ENCODE measurements around the gene UGT1A7.
"Not testable (repeated sequence)": the region's sequence is repeated elsewhere in the genome, so short reads cannot be mapped to it uniquely, and the experiment has no call there.

UGT1A7 gene

DNA sequence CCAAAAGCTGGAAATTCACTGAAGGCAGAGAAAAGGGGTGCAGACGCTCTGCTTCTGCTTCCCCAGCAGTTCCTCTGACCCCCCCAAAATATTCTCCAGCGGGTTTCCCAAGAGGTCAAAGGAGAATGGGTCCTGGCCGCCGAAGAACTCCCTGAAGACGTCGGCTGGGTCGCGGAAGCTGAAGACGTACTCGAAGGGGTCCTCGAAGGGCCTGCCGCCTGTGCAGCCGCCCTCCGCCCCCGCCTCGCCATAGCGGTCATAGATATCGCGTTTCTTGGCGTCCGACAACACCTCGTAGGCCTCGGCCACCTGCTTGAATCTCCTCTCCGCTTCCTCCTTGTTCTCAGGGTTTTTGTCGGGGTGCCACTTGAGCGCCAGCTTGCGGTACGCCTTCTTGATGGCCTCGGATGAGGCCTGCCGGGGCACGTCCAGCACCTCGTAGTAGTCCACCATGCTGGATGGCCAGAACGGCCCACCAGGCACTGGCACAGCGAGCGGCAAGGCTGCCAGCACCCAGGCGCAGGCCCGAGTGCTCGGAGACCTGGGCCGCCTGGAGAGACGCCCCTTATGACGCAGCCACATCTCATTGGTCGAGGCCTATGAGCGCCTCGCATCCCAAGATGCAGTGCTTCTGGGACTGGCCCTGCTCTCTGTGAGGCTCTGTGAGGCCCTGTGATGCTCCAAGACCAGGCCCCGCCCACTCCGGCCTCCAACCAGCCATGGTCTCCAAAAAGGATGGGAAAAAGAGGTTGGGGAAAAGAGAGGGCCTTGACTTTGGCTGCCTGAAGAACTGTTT is 62.0 kb downstream of the UGT1A7 start:
- Histone ChIP-seq H3K36me3 (ENCODE audit: low read length) (no peaks in the 10 kb centered on the region), H3K4me3 (ENCODE audit: insufficient read depth, low read length, poor library complexity, severe bottlenecking) (no peak overlapping the region), H3K79me2 (ENCODE audit: insufficient read depth, low read length) (no peaks in the 10 kb centered on the region), H3K27me3 (ENCODE audit: low read length) (no peaks in the 10 kb centered on the region), H4K20me1 (ENCODE audit: low read depth, low read length) (no peaks in the 10 kb centered on the region), H3K9me3 (ENCODE audit: insufficient read depth, low read length) (no peaks in the 10 kb centered on the region), H3K9me2 (replicated peaks; ENCODE audit: insufficient read depth, low read length) (no peaks in the 10 kb centered on the region), H2AFZ (ENCODE audit: low read depth, low read length, severe bottlenecking) (no peak overlapping the region), H3K9ac (ENCODE audit: low read length) (no peak overlapping the region), H3K4me2 (ENCODE audit: low read depth, low read length, poor library complexity, severe bottlenecking) (no peak overlapping the region), H3K27ac (ENCODE audit: low read depth, low read length) (no peak overlapping the region), H3F3A (ENCODE audit: insufficient read depth) (no peaks in the 10 kb centered on the region)
- TF ChIP-seq, protein P1, sequence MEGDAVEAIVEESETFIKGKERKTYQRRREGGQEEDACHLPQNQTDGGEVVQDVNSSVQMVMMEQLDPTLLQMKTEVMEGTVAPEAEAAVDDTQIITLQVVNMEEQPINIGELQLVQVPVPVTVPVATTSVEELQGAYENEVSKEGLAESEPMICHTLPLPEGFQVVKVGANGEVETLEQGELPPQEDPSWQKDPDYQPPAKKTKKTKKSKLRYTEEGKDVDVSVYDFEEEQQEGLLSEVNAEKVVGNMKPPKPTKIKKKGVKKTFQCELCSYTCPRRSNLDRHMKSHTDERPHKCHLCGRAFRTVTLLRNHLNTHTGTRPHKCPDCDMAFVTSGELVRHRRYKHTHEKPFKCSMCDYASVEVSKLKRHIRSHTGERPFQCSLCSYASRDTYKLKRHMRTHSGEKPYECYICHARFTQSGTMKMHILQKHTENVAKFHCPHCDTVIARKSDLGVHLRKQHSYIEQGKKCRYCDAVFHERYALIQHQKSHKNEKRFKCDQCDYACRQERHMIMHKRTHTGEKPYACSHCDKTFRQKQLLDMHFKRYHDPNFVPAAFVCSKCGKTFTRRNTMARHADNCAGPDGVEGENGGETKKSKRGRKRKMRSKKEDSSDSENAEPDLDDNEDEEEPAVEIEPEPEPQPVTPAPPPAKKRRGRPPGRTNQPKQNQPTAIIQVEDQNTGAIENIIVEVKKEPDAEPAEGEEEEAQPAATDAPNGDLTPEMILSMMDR (IDR thresholded peaks at IDR 0.05; ENCODE audit: insufficient read depth, low read length, poor library complexity, severe bottlenecking): no peak
- TF ChIP-seq EZH2phosphoT487 (conservative IDR thresholded peaks at IDR 0.05; ENCODE audit: low read length): no peak

DNA sequence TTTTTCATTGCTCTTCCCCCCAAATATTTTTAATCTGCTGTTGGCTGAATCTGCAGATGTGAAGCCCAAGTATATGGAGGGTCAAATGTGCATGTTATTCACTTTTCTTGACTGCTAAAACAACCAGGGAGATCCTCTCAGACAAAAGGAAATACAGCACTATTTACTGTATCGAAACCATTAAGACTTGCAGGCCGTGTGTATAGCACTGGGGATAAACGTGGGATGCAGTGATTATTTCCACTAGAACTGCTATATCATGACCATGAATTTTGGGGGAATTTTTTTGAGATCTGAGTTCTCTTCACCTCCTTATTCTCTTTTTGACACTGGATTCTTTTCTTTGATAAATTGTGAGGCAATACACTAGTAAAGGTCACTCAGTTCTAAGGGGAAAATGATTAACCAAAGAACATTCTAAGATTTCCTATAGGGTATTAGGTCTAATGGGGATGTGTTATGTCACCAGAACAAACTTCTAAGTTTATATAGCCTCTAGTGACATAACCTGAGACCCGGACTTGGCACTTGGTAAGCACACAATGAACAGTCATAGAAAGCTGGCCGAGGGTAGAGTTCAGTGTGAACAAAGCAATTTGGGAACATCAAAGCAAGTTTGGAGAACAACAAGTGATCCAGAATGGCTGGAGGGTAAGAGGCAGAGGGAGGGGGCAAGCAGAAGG is 63.5 kb downstream of the UGT1A7 start:
- H3K79me2 ChIP-seq (ENCODE audit: insufficient read depth, low read length): no peaks in the 10 kb centered on the region
- H3K9ac ChIP-seq (ENCODE audit: low read length): no peak overlapping the region
- no peaks in the 10 kb centered on the region for H4K20me1 ChIP-seq (ENCODE audit: low read depth, low read length)
- H3K4me3 ChIP-seq (ENCODE audit: insufficient read depth, low read length, poor library complexity, severe bottlenecking): no peak overlapping the region
- no peaks in the 10 kb centered on the region for H3F3A ChIP-seq (ENCODE audit: insufficient read depth)
- no peak overlapping the region for H2AFZ ChIP-seq (ENCODE audit: low read depth, low read length, severe bottlenecking)
- no peak overlapping the region for H3K27ac ChIP-seq (ENCODE audit: low read depth, low read length)
- H3K4me2 ChIP-seq (ENCODE audit: low read depth, low read length, poor library complexity, severe bottlenecking): no peak overlapping the region
- H3K36me3 ChIP-seq (ENCODE audit: low read length): no peaks in the 10 kb centered on the region
- H3K9me3 ChIP-seq (ENCODE audit: insufficient read depth, low read length): no peaks in the 10 kb centered on the region
- TF ChIP-seq, protein P1 (IDR thresholded peaks at IDR 0.05; ENCODE audit: insufficient read depth, low read length, poor library complexity, severe bottlenecking): no peak
- no peaks in the 10 kb centered on the region for H3K9me2 ChIP-seq (replicated peaks; ENCODE audit: insufficient read depth, low read length)
- no peaks in the 10 kb centered on the region for H3K27me3 ChIP-seq (ENCODE audit: low read length)

DNA sequence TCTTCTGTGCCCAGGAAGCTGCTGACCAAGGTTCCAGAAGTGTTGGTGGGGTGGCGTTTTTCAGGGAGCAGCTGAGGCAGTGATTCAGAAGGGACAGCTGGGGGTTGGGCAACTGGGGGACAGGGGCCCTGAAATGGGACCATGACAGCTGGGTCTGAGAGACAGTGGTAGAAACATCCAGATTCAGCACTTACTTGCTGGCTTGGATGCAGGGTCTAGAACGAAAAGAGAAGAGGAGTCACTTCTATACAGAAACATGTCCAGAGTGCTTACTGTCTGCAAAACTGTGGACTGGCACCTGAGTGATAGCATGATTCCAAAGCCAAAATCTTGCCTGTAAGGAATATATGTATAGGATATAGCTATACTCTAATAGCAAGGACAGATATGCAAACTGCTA is 64.1 kb downstream of the UGT1A7 start:
- not testable (repeated sequence) for H3K9me3 ChIP-seq (ENCODE audit: insufficient read depth, low read length); H3K9ac ChIP-seq (ENCODE audit: low read length); H3K36me3 ChIP-seq (ENCODE audit: low read length); H3K27me3 ChIP-seq (ENCODE audit: low read length); H3K4me3 ChIP-seq (ENCODE audit: insufficient read depth, low read length, poor library complexity, severe bottlenecking); H3K27ac ChIP-seq (ENCODE audit: low read depth, low read length); H3F3A ChIP-seq (ENCODE audit: insufficient read depth); H2AFZ ChIP-seq (ENCODE audit: low read depth, low read length, severe bottlenecking); H3K4me2 ChIP-seq (ENCODE audit: low read depth, low read length, poor library complexity, severe bottlenecking); H3K9me2 ChIP-seq (replicated peaks; ENCODE audit: insufficient read depth, low read length); H4K20me1 ChIP-seq (ENCODE audit: low read depth, low read length); H3K79me2 ChIP-seq (ENCODE audit: insufficient read depth, low read length)
